GM19238 (cell line): ENCODE data around the gene ADAMTSL4.
"Not testable (repeated sequence)": the region's sequence is repeated elsewhere in the genome, so short reads cannot be mapped to it uniquely, and the experiment has no call there.

Source experiments
- DNase-seq: peaks from one replicate; pipeline ENCODE4 v3.0.0; 2011; ENCODE audit warnings: low spot score; ENCODE audit not compliant: insufficient read length

The ADAMTSL4 gene

DNA sequence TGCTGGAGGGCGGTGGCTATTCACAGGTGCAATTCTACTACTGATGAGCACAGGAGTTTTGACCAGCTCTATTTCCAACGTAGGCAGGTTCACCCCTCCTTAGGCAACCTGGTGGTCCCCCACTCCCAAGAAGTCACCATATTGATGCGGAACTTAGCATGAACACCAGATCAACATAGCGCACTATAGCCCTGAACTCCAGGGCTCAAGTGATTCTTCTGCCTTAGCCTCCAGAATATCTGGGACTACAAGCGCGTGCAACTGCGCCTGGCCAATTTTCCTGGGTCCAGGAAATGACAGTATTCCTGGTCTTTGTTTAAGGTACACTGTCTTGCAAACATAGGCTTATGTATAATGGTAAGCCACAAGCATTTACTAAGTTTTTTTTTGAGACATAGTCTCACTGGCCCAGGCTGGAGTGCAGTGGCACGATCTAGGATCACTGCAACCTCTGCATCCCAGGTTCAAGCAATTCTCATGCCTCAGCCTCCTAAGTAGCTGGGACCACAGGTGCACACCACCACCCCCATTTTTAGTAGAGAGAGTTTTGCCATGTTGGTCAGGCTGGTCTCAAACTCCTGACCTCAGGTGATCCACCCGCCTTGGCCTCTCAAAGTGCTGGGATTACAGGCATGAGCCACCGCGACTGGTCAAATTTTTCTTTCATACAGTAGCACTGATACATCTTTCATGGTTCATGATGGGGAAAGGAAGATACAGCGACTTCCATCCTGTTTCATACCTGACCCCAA is 17.6 kb downstream of the ADAMTSL4 start:
- no peak for DNase-seq

DNA sequence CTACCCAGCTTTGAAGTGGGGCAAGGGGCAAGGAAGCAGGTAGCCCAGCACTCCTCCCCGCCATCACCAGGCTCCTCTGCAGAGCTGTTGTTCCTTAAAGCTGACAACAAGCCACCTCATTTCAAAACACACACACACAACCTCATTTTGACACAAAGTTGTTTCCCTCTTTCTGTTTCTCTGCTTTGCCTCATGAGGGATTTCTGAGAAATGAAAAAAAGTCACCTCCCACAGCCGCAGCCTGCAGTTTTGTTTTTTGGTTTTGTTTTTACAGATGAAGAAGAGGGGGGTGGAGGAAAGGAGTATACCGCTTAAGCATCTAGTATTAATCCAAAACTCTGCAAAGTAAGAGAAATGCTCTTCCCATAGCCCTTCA is 18.1 kb downstream of the ADAMTSL4 start:
- DNase-seq, result no peak

DNA sequence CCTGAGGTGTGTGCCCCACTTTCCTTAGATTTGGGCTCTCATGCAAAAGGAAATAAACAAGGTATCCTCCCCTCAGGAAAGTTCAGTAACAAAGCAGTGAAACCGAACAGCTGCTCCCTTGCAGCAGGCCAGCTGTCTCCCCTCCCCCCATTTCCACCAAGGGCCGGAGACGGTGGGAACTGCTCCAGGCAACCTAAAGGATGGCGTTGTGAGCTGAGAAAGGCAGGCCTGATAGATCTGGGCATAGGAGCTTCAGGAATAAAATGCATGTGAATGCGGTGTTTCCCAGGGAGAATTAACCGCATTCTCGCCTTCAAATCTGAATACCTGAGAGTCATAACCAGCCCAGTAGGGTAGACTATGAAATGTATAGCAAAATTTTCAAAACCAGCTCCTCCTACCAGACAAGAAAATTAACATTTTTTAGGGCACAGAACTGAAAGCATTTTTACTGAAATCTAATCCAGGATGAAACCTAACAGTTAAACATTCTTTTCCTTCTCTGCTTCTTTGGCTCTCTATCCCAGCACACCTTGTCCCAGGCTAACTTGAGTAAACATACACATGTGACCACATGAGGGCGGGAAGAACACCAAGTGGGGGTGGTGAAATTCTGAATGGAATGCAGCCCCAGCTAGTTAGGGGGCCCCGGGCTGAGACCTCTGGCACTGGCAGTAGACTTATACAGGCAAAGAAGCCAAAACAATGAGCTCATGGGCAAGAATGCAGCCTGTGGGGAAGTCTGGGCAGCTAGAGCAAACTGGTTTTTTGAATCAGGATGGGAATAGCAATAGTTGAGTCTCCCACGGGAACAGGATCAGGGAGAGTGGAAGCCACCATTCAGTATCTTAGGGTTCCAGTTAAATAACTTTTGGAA is 18.7 kb downstream of the ADAMTSL4 start:
- DNase-seq, result no peak

DNA sequence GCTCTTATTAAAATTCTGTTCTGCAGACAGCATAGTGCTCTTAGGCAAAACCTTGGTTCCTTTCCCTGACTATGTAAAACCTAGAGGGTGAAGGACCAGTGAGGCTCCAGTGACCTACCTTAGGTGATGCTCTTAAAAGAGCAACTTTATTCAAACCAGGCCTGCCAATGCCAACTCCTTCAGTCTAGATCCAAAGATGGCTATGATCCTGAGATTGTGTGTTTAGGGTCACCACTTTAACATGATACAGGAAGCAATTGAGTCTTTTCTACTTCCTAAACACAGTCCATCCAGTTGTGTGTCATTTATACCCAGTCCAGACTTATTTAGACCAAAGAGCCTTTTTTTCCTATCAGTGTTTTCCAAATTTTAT is 19.4 kb downstream of the ADAMTSL4 start:
- no peak for DNase-seq

DNA sequence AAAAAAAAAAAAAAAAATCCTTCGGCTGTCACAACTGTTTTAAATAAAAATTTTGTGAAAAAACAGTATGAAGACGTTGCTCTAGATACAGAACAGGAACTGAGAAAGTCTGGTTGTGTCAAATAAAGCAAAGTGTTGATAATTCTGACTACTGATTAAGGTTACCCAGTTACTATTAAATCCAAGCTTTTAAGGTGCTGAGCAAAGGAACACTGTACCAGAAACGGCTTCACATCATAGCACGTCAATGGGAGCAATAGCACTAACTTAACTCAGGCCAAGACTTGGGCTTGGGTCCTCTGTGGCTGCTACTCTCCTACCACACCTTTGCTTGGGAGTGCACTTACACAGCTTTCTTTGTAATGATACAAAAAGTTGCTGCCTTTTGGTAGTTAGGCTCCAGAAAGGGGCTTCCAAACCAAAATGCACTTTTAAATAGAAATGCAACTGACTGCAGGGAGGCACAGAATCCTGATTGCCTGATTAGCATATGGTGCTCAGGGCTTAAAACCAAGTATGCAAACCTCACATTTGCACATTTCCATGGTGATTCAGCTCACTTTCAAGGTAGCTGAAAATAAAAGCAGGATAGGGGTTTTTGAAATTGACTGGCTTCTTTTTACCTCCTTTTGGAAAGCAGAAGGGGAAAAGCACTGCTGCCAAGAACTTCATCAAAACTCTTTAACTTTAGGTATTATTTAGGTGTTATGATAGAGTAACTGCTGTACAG is 23.9 kb downstream of the ADAMTSL4 start:
- no peak for DNase-seq

DNA sequence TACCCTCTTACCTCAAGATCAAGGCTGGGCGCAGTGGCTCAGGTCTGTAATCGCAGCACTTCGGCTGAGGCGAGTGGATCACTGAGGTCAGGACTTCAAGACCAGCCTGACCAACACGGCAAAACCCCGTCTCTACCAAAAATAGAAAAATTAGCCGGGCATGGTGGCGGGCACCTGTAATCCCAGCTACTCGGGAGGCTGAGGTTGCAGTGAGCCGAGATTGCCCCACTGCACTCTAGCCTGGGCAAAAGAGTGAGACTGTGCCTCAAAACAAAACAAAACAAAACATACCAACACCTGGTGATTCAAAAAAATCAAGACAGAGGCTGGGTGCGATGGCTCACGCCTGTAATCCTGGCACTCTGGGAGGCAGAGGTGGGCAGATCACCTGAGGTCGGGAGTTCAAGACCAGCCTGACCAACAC is 24.5 kb downstream of the ADAMTSL4 start:
- DNase-seq, result not testable (repeated sequence)

DNA sequence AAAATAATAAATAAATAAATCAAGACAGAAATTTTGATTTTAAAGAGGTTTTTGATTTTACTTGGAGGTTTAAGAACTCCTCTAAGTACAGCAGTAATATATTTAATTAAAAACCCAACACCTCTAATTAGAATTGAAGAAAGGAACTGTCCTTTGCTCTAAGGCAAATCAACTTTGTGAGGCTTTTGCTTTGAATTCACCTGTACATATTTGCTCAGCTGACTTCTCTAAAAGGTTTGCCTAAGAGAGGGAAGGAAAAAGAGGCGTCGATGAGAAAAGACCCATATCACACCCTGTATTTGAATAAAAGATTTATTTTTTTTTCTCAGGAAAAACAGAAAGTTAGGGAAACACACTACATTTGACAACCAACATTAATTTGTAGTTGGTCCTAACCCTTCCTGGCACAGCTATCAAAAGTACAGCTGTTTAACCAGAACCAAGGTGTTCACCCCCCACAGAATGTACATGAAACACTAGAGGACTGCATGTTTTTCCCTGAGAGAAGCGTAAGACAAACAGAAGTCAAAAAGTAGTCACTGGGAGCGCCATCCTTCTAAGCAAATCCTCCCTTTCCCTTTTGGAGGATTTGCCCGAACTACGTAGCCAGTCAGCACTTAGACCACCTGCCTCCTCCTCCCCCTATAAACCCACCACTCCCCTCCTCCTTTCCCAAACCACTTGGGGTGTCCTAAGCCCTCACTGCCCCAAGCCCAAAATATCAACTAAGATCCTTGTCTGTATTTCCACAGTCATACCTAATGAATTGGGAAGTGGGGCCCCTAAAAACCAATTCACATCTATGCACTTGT is 25.3 kb downstream of the ADAMTSL4 start:
- no peak for DNase-seq

DNA sequence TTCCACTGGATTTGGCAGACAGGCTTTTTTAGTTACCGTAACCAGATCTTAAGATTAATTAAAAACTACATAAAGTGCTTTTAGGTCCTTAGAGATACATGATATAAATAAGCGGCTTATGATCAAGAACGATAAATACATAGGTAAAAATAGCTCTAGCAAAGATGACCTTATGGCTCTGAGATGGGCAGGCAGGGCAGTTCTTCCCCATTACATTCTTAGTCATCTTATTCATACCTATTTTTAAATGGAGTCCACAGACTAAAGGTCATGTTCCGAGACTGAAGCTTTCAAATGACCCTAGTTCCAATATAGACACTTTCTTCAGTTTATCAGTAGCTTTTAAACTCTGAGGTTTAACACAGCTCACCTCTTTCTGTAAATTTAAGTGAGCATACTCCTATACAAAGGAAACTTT is 25.9 kb downstream of the ADAMTSL4 start:
- no peak for DNase-seq

DNA sequence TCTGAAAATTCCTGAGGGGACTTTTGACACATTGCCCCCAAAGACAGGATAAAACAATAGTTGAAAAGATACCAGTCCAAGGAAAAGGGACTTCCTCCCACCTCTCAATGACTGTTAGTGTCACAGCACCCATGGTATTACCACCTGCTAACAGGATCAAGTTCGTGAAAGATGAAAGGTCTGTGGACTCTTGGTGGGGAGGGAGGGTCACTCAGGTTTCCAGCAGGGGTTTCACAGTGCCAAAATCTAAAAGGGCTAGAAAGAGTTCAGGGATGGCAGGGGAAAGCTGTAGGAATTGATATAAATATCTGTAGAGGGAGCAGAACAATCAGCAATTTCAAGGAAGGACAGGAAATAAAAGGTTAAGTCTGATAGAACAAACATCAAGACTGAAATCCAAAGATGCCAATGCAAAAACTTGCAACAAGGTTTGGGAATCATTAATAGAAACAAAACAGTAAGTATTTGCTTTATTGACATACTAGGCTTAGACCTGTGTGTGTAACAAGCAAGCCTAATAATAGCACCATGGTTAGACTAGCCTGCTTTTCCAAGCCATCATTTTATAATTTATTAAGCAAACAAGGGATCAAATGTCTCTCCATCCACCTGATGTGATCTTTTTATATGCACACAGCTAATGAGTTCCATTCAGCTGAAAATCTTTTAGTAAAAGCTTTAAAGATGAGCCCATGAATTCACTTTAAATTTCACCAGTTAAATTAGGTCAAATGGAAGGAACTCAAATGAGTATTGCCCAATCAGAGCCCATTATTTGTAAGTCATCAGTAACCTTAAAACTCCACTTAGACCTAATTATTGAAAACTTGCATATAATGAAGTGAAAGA is 26.5 kb downstream of the ADAMTSL4 start:
- DNase-seq, result no peak

DNA sequence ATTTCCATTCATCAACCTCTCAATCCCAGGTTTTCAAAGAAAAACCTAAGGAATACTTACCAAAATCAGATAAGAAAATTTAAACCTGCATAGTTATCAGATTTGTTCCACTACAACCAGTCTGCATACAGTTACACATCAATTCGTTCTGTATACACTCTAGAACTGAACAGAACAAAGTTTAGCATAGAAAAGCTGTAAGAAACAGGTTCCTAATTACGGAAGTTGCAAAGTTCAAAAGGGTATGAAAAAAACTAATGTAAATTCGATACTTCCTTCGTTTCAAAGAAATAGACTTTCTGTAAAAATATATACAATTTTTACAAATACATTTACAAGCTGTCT is 27.1 kb downstream of the ADAMTSL4 start:
- DNase-seq, result no peak

DNA sequence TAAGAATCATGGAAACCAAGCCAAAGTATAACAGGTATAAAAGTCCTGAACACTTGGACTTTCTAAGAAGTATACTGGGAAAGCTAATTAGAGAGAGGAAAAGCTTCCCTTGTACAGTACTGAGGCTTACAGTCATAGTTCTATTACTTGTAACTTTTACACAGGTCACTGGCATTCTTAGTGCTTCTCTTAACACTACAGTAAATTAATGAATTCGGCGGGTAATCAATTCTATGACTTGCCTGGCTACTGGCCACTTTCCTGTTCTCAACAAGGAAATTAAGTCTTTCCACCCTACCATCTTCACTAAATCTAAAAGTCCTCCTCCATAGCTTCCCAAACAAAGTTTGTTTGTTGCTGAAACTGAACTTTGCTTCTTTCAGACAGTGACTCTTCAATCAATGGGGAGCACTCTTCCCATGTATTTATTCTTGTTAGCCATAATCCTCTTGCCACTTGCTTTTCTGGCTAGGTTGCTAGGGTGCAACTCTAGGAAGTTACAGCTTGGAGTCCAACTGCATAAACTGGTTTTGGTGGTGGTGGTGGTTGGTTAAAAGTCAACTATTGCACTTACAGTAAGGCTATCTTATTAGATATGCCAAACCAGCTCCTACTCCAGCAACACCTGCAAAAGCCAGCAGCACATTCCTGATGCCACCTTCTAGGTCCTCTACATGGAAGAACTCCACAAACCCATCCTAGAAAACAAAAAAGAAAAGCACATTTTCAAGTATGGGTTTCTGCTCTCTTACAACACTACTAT is 27.8 kb downstream of the ADAMTSL4 start:
- DNase-seq, result no peak

DNA sequence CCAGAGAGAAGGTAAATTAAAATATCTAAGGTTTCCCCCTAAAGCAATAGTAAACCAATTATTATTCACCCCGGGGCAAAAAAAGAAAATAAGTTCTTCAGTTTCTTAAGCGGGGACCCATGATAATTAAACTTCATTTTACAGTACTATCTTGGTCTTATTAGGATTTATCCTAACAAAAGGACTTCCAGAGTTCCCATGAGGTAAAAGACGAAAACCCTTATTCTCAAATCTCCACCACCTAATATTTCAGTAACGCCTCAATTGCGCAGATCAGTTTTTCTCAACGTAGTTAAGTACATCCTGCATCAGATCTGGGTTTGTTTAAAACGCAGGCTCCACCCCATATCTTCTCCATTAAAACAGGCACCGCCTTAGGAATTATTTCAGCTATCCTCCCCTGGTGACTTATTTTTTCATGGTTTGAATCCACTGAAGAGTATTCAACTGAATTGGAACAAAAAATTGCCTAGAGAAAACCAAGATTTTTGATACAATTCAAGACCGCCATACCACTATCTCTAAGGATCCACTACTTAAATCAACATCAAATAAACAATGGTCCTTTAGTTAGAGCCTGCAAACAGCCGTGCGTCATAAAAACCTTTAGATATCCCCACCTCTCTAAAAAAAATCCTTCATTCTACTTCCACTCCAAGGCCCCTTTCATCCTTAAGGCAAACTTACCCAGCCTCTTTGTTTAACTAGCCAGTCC is 28.5 kb downstream of the ADAMTSL4 start:
- DNase-seq, result no peak

DNA sequence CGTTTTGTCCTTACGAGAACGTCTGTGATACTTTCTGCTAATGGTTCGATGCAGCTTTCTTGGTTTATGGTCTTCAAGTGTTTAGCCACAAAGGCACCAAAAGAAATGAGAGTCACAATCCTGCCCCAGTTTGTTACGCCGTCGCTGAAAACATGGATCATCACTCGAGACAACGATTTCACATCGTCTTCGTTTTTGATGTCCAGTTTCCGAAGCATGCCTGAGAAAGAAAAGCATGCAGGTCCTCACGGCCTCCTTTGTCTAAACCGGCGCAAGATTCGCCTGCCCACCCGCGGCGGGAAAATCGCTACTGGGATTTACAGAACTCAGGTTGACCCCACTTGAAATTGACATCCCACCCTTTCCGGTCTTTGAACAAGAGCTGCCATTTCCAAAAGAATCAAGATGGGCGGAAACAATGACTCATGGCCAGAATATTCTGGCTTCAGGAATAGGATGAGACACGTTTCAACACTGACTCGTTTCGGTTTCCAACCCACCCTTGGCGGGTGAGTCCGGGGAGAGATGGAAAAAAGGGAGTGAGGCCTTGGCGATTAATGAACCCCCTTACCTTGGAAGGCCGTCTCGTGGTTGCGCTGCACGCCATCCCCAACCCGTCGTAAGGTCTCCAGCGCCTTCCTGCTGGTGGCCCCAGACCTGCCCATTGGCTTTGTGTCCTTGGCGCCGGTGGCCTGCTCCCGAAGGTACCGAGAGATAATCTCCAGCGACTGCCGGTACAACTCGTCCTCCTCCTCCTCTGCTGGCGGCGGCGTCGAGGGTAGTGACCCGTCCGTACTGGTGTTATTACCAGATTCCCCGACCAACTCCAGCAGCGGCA is 29.3 kb downstream of the ADAMTSL4 start:
- DNase-seq, result no peak

DNA sequence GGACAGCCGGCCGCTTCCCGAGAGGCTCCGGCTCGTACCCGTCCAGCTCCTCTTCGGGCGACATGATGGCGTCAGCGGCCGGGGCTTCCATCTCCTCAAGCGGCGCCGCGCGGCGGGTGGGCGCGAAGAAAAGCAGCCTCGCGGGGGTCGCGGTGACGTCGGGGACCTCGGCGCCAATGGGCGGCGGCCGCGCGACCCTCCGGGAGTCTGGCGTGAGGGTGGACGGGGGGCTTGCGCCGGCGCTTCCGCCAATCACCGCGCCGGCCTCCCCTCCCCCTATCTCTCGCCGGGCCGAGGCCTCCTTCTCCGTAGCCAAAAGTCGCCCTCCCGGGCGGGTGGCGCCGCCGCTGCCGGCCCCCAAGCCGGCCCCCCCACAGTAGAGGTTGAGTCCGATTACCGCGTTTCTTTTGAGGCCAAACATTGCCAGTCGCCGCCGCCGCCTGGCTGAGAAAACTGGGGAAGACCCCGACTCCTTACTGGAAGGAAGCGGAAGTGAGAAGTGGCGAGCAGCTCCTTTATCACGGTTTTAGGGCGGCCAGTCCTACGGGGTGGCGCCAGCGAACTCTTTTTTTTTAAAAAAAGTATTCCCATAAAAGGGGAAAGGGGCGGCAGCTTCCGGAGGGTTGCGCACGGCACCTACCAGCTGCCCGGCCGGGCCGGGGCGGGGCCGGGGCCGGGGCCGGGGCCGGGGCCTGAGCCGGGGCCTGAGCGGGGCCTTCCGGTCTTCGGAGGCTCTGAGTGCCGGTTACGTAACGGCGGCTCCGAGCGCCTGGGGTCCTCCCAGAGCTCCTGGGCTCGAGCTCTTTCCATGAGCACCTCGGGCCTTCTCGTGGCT is 30.1 kb downstream of the ADAMTSL4 start, which contains the start of gene MCL1:
Gene MCL1, minus strand, starts transcription at position 501 of the 835 bp plus-strand sequence. Its CDS starts 80 bp downstream, at position 421.
- DNase-seq, result peak; percentile 88

DNA sequence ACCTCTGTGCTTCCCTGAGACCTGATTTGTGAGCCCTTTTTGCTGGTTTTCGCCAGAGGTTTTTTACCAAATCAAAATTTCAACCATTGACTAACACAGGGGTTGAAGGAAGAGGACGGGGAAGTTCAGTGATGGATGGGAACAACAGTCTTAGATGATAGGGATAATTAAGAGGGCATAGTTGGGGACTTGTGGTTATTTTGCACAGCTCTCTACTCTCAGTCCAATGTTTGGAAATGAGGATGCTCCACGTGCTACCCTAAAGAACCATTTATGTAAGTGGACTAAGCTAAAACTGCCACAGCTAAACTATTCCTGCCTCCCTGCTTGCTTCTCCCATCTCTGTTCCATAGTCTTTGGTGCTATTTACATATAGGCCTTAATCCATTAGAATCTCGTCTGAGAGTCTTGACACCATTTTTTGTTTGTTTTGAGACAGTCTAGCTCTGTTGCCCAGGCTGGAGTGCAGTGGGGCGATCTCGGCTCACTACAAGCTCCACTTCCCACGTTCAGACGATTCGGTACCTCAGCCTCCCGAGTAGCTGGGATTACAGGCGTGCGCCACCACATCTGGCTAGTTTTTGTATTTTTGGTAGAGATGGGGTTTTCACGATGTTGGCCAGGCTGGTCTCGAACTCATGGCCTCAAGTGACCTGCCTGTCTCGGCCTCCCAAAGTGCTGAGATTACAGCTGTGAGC is 30.9 kb downstream of the ADAMTSL4 start:
- DNase-seq, result no peak

DNA sequence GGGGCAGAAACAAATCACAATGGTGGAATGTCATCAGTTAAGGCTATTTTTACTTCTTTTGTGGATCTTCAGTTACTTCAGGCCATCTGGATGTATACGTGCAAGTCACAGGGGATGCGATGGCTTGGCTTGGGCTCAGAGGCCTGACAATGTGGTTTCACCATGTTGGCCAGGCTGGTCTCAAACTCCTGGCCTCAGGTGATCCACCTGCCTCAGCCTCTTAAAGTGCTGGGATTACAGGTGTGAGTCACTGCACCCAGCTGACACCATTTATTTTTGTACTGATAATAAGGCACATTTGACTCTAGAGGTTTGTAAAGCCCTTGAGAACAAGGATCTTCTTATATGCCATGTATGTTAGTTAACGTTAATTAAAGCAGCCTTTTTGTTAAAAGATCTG is 31.8 kb downstream of the ADAMTSL4 start:
- DNase-seq, result not testable (repeated sequence)
